Measurements from ENCODE around the gene SLC25A31. TPM values are rescaled to one million over a fixed set of nuclear protein-coding genes. Genes with fewer than 3 reads are reported as not detected.

SLC25A31 gene
- polyA plus RNA-seq, 1 donor from 2014 or later: 0.28 TPM

DNA sequence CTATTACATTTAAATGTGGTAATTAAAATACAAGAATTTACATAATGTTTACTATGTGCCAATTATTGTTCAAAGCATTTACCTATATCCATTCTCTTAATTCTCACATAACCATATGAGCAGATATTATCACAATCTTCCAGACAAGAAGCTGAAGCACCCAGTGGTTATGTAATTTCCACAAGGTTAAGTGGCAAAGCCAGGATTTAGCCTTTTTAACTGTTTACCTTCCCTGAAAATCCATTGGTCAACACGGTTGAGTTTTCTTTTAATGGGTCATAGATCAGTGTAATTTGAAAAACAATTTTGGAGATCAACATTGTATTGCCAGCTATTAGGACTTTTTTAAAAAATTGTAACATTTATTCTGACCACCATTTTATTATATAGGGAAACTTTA lies 63.3 kb downstream of the SLC25A31 start:
- Histone ChIP-seq H4K20me1 (ENCODE audit: insufficient read depth) (no peaks in the 10 kb centered on the region), H3K9me2 (ENCODE audit: insufficient read depth, low read length) (no peaks in the 10 kb centered on the region), H3F3A (ENCODE audit: insufficient read depth, low read length, poor library complexity, severe bottlenecking) (no peaks in the 10 kb centered on the region), H3K27me3 (ENCODE audit: insufficient read depth, low read depth, low read length) (no peaks in the 10 kb centered on the region), H3K79me2 (replicated peaks; ENCODE audit: insufficient read depth, low read length) (no peaks in the 10 kb centered on the region), H2AFZ (ENCODE audit: low read depth, low read length) (no peak overlapping the region), H3K27ac (ENCODE audit: low read length) (no peak overlapping the region), H3K9me3 (ENCODE audit: low read length) (no peaks in the 10 kb centered on the region), H3K9ac (ENCODE audit: low read length) (no peak overlapping the region), H3K36me3 (ENCODE audit: insufficient read depth, low read length) (no peaks in the 10 kb centered on the region), H3K4me3 (ENCODE audit: low read length) (no peak overlapping the region), H3K4me2 (ENCODE audit: low read length) (no peak overlapping the region)
- TF ChIP-seq, protein P1, sequence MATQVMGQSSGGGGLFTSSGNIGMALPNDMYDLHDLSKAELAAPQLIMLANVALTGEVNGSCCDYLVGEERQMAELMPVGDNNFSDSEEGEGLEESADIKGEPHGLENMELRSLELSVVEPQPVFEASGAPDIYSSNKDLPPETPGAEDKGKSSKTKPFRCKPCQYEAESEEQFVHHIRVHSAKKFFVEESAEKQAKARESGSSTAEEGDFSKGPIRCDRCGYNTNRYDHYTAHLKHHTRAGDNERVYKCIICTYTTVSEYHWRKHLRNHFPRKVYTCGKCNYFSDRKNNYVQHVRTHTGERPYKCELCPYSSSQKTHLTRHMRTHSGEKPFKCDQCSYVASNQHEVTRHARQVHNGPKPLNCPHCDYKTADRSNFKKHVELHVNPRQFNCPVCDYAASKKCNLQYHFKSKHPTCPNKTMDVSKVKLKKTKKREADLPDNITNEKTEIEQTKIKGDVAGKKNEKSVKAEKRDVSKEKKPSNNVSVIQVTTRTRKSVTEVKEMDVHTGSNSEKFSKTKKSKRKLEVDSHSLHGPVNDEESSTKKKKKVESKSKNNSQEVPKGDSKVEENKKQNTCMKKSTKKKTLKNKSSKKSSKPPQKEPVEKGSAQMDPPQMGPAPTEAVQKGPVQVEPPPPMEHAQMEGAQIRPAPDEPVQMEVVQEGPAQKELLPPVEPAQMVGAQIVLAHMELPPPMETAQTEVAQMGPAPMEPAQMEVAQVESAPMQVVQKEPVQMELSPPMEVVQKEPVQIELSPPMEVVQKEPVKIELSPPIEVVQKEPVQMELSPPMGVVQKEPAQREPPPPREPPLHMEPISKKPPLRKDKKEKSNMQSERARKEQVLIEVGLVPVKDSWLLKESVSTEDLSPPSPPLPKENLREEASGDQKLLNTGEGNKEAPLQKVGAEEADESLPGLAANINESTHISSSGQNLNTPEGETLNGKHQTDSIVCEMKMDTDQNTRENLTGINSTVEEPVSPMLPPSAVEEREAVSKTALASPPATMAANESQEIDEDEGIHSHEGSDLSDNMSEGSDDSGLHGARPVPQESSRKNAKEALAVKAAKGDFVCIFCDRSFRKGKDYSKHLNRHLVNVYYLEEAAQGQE (IDR thresholded peaks at IDR 0.05; ENCODE audit: borderline replicate concordance): no peak
- no peak for TF ChIP-seq TAF1 (IDR thresholded peaks at IDR 0.05; ENCODE audit: low read depth)
- no peak for TF ChIP-seq MXI1 (conservative IDR thresholded peaks at IDR 0.05; ENCODE audit: poor library complexity, severe bottlenecking)
- TF ChIP-seq, protein P2, sequence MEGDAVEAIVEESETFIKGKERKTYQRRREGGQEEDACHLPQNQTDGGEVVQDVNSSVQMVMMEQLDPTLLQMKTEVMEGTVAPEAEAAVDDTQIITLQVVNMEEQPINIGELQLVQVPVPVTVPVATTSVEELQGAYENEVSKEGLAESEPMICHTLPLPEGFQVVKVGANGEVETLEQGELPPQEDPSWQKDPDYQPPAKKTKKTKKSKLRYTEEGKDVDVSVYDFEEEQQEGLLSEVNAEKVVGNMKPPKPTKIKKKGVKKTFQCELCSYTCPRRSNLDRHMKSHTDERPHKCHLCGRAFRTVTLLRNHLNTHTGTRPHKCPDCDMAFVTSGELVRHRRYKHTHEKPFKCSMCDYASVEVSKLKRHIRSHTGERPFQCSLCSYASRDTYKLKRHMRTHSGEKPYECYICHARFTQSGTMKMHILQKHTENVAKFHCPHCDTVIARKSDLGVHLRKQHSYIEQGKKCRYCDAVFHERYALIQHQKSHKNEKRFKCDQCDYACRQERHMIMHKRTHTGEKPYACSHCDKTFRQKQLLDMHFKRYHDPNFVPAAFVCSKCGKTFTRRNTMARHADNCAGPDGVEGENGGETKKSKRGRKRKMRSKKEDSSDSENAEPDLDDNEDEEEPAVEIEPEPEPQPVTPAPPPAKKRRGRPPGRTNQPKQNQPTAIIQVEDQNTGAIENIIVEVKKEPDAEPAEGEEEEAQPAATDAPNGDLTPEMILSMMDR (IDR thresholded peaks at IDR 0.05; ENCODE audit: poor library complexity, severe bottlenecking): no peak
- TF ChIP-seq EP300 (conservative IDR thresholded peaks at IDR 0.05; ENCODE audit: poor library complexity, severe bottlenecking): no peak
- no peak for TF ChIP-seq SMC3 (conservative IDR thresholded peaks at IDR 0.05; ENCODE audit: poor library complexity)
- TF ChIP-seq EZH2 (IDR thresholded peaks at IDR 0.05; ENCODE audit: borderline replicate concordance, insufficient read depth, low read length, poor library complexity, severe bottlenecking): no peak
- no peak for TF ChIP-seq POLR2AphosphoS5 (IDR thresholded peaks at IDR 0.05)
- no peak for TF ChIP-seq RAD21 (conservative IDR thresholded peaks at IDR 0.05)

DNA sequence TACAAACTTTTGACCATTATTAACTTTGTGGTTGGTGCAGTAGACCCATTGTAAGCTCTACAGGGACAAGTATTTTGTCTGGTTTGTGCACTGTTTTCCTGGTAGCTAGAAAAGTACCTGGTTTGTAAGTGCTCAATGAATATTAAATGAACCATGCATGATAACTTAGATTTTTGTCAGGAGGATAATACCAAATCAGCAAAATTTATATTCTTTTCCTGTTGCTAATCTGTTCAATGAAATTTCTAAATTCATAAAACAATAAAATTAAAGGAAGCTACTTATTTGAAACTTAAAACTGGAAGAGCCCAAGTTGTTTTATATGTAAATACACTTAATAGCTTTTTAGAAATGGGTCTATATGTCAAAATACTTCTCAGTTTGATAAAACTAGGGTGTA lies 69.5 kb downstream of the SLC25A31 start:
- Histone ChIP-seq H3K27me3 (ENCODE audit: insufficient read depth, low read depth, low read length) (no peaks in the 10 kb centered on the region), H3K27ac (ENCODE audit: low read length) (no peak overlapping the region), H3K9ac (ENCODE audit: low read length) (no peak overlapping the region), H4K20me1 (ENCODE audit: insufficient read depth) (no peaks in the 10 kb centered on the region), H2AFZ (ENCODE audit: low read depth, low read length) (no peak overlapping the region), H3K79me2 (replicated peaks; ENCODE audit: insufficient read depth, low read length) (no peaks in the 10 kb centered on the region), H3K36me3 (ENCODE audit: insufficient read depth, low read length) (no peaks in the 10 kb centered on the region), H3F3A (ENCODE audit: insufficient read depth, low read length, poor library complexity, severe bottlenecking) (no peaks in the 10 kb centered on the region), H3K4me3 (ENCODE audit: low read length) (no peak overlapping the region), H3K9me3 (ENCODE audit: low read length) (no peaks in the 10 kb centered on the region), H3K4me2 (ENCODE audit: low read length) (no peak overlapping the region), H3K9me2 (ENCODE audit: insufficient read depth, low read length) (no peaks in the 10 kb centered on the region)
- no peak for TF ChIP-seq SMC3 (conservative IDR thresholded peaks at IDR 0.05; ENCODE audit: poor library complexity)
- TF ChIP-seq, protein P1 (IDR thresholded peaks at IDR 0.05; ENCODE audit: borderline replicate concordance): no peak
- TF ChIP-seq, protein P2 (IDR thresholded peaks at IDR 0.05; ENCODE audit: poor library complexity, severe bottlenecking): no peak
- no peak for TF ChIP-seq EP300 (conservative IDR thresholded peaks at IDR 0.05; ENCODE audit: poor library complexity, severe bottlenecking)
- no peak for TF ChIP-seq MXI1 (conservative IDR thresholded peaks at IDR 0.05; ENCODE audit: poor library complexity, severe bottlenecking)
- no peak for TF ChIP-seq POLR2AphosphoS5 (IDR thresholded peaks at IDR 0.05)
- TF ChIP-seq EZH2 (IDR thresholded peaks at IDR 0.05; ENCODE audit: borderline replicate concordance, insufficient read depth, low read length, poor library complexity, severe bottlenecking): no peak
- TF ChIP-seq RAD21 (conservative IDR thresholded peaks at IDR 0.05): no peak
- TF ChIP-seq TAF1 (IDR thresholded peaks at IDR 0.05; ENCODE audit: low read depth): no peak
